Measurements from ENCODE around the gene ATXN7L1. TPM values are rescaled to one million over a fixed set of nuclear protein-coding genes. Genes with fewer than 3 reads are reported as not detected.

ATXN7L1 gene
- total and polyA plus RNA-seq, 2 donors (not counting 1 experiment from before 2014, with no cell fraction given), result 7.1 to 40.6 TPM

GRCh38 chr7:105577251-105577650 lies 299.1 kb downstream of the ATXN7L1 start:
- H3K79me2 ChIP-seq (ENCODE audit: control insufficient read depth, insufficient read depth, low read length), result no peaks in the 10 kb centered on the region
- H2AFZ ChIP-seq (ENCODE audit: insufficient read depth, low read depth, low read length, poor library complexity, severe bottlenecking), result no peak overlapping the region
- no peak overlapping the region for H3K4me3 ChIP-seq (ENCODE audit: control extremely low read depth in 1 of 5, extremely low read depth in 1 of 5, insufficient read depth in 1 of 5, low read depth in 2 of 5, low read length in 4 of 5)
- H4K20me1 ChIP-seq (ENCODE audit: control insufficient read depth, insufficient read depth, low read length, poor library complexity, severe bottlenecking), result no peaks in the 10 kb centered on the region
- intact Hi-C loops (cut with micrococcal nuclease), result no loop called here
- POLR2A ChIA-PET, result no interaction called here
- H3K9ac ChIP-seq (ENCODE audit: low read length), result no peak overlapping the region
- DNase-seq (no peak), ATAC-seq (ENCODE audit: low read depth) (no peak)
- H3K27ac Mint-ChIP-seq, result no peak overlapping the region
- H3K9me3 Mint-ChIP-seq (ENCODE audit: insufficient read depth), result no peaks in the 10 kb centered on the region
- peaks cover 4% of the 10 kb centered on the region for H3K4me1 Mint-ChIP-seq
- H3K4me3 Mint-ChIP-seq, result no peak overlapping the region
- CTCF ChIA-PET, result interaction anchor here (1.2 kb wide), 2 partner anchors 12 to 694 kb away, joined by 3 read pairs; no protein-coding TSS in a partner anchor
- peaks cover 0 to 9% (median 0%) of the 10 kb centered on the region in 3 donors for H3K9me3 ChIP-seq (ENCODE audit: control extremely low read depth in 1 of 3, control insufficient read depth in 2 of 3, insufficient read depth in 1 of 3, low read length in 2 of 3)
- WGBS (ENCODE audit: insufficient coverage), result 100% methylated on average over 1 of the region's 1 CpG
- no peak overlapping the region for H3K27ac ChIP-seq (ENCODE audit: low read length in 2 of 2)
- H3K27me3 Mint-ChIP-seq, result peaks cover 7% of the 10 kb centered on the region
- TF ChIP-seq EZH2 (IDR thresholded peaks at IDR 0.05; ENCODE audit: borderline replicate concordance, insufficient read depth, low read depth, low read length, poor library complexity, severe bottlenecking) (no peak), CTCF (IDR thresholded peaks at IDR 0.05) (no peak)
- H3K36me3 ChIP-seq (replicated peaks in 1 of 2; ENCODE audit: control extremely low read depth in 1 of 2, control insufficient read depth in 1 of 2, extremely low read depth in 1 of 2, insufficient read depth in 2 of 2, low read length in 1 of 2), result peaks cover 0 to 2% of the 10 kb centered on the region in 2 experiments
- H3K4me2 ChIP-seq (replicated peaks; ENCODE audit: low read depth, low read length, poor library complexity, severe bottlenecking), result no peak overlapping the region
- H3K27me3 ChIP-seq (replicated peaks in 1 of 4; ENCODE audit: control extremely low read depth in 1 of 4, control insufficient read depth in 3 of 4, insufficient read depth in 4 of 4, low read length in 3 of 4), result peaks cover 0 to 9% (median 0%) of the 10 kb centered on the region in 4 experiments
- peaks cover 6 to 8% of the 10 kb centered on the region in 2 donors for H3K4me1 ChIP-seq (ENCODE audit: control insufficient read depth in 2 of 2, insufficient read depth in 2 of 2, low read length in 2 of 2)

GRCh38 chr7:105571891-105572290 lies 304.5 kb downstream of the ATXN7L1 start:
- Histone ChIP-seq H3K27ac (ENCODE audit: low read length in 2 of 2) (no peak overlapping the region), H3K4me3 (ENCODE audit: control extremely low read depth in 1 of 5, extremely low read depth in 1 of 5, insufficient read depth in 1 of 5, low read depth in 2 of 5, low read length in 4 of 5) (no peak overlapping the region), H3K79me2 (ENCODE audit: control insufficient read depth, insufficient read depth, low read length) (no peaks in the 10 kb centered on the region), H3K27me3 (replicated peaks in 1 of 4; ENCODE audit: control extremely low read depth in 1 of 4, control insufficient read depth in 3 of 4, insufficient read depth in 4 of 4, low read length in 3 of 4) (no peaks in the 10 kb centered on the region), H3K4me1 (ENCODE audit: control insufficient read depth in 2 of 2, insufficient read depth in 2 of 2, low read length in 2 of 2) (no peaks in the 10 kb centered on the region), H3K36me3 (replicated peaks in 1 of 2; ENCODE audit: control extremely low read depth in 1 of 2, control insufficient read depth in 1 of 2, extremely low read depth in 1 of 2, insufficient read depth in 2 of 2, low read length in 1 of 2) (peaks cover 7 to 12% of the 10 kb centered on the region in 2 experiments), H3K9ac (ENCODE audit: low read length) (no peak overlapping the region), H3K9me3 (ENCODE audit: control extremely low read depth in 1 of 3, control insufficient read depth in 2 of 3, insufficient read depth in 1 of 3, low read length in 2 of 3) (peaks cover 0 to 5% (median 0%) of the 10 kb centered on the region in 3 donors), H2AFZ (ENCODE audit: insufficient read depth, low read depth, low read length, poor library complexity, severe bottlenecking) (no peak overlapping the region), H4K20me1 (ENCODE audit: control insufficient read depth, insufficient read depth, low read length, poor library complexity, severe bottlenecking) (no peaks in the 10 kb centered on the region), H3K4me2 (replicated peaks; ENCODE audit: low read depth, low read length, poor library complexity, severe bottlenecking) (no peak overlapping the region)
- Mint-ChIP-seq H3K27ac (no peak overlapping the region), H3K9me3 (ENCODE audit: insufficient read depth) (no peaks in the 10 kb centered on the region), H3K27me3 (no peaks in the 10 kb centered on the region), H3K4me3 (no peak overlapping the region), H3K4me1 (no peaks in the 10 kb centered on the region)
- CTCF ChIA-PET, result interaction anchor here (0.7 kb wide), 1 partner anchor 17 kb away, joined by 3 read pairs; no protein-coding TSS in a partner anchor
- no CpG with 5 or more reads among the region's 2 CpGs for WGBS (ENCODE audit: insufficient coverage)
- POLR2A ChIA-PET, result no interaction called here
- intact Hi-C loops (cut with micrococcal nuclease), result no loop called here
- TF ChIP-seq EZH2 (IDR thresholded peaks at IDR 0.05; ENCODE audit: borderline replicate concordance, insufficient read depth, low read depth, low read length, poor library complexity, severe bottlenecking), result no peak
- no peak for TF ChIP-seq CTCF (IDR thresholded peaks at IDR 0.05)
- ATAC-seq (ENCODE audit: low read depth) (no peak), DNase-seq (no peak)
